ENCODE data around the gene ZNF141. TPM values are rescaled to one million over a fixed set of nuclear protein-coding genes. Genes with fewer than 3 reads are reported as not detected.

ZNF141 gene
- total and polyA plus RNA-seq, 12 donors: 5.5 to 45.9 (median 14.1) TPM

GRCh38 chr4:373062-373839 is 35.6 kb downstream of the ZNF141 start:
- H3K27ac ChIP-seq: no peak overlapping the region
- DNase-seq: no peak
- H3K4me3 ChIP-seq: peak overlapping the region in 1 of 4 donors; percentile 43
- H3K36me3 ChIP-seq (replicated peaks in 1 of 2): peaks cover 0 to 10% of the 10 kb centered on the region in 2 donors
- WGBS, 4 donors: 95 to 99% (median 97%) methylated on average over 7 of the region's 7 CpGs
- H3K27me3 ChIP-seq: no peaks in the 10 kb centered on the region
- intact Hi-C loops (cut with DNase I): loop anchor here in 1 of 2 donors (5.0 kb wide), 1 partner anchor 59 kb away; no protein-coding TSS in a partner anchor
- no peaks in the 10 kb centered on the region for H3K4me1 ChIP-seq (replicated peaks in 1 of 2)
- H3K9me3 ChIP-seq (replicated peaks in 1 of 3): peaks cover 18 to 97% (median 69%) of the 10 kb centered on the region in 3 donors
- TF ChIP-seq POLR2A (IDR thresholded peaks at IDR 0.05) (no peak), CTCF (IDR thresholded peaks at IDR 0.05) (no peak)

- Histone ChIP-seq H3K4me3 (peak overlapping the region in 1 of 4 donors; percentile 19), H3K9me3 (replicated peaks in 1 of 3) (peaks cover 18 to 99% (median 65%) of the 10 kb centered on the region in 3 donors), H3K27me3 (no peaks in the 10 kb centered on the region), H3K27ac (no peak overlapping the region), H3K36me3 (replicated peaks in 1 of 2) (peaks cover 0 to 10% of the 10 kb centered on the region in 2 donors), H3K4me1 (replicated peaks in 1 of 2) (no peaks in the 10 kb centered on the region)
- DNase-seq: no peak
- no peak for TF ChIP-seq POLR2A (IDR thresholded peaks at IDR 0.05)
- TF ChIP-seq CTCF (IDR thresholded peaks at IDR 0.05): no peak
- intact Hi-C loops (cut with DNase I): loop anchor here in 1 of 2 donors (5.0 kb wide), 1 partner anchor 58 kb away; no protein-coding TSS in a partner anchor
- 97 to 98% (median 98%) methylated on average over 6 of the region's 6 CpGs for WGBS, 4 donors
These were observed 36.9 kb downstream of the ZNF141 start for GRCh38 chr4:374298-375160.

- WGBS, 4 donors: 79 to 84% (median 81%) methylated on average over 10 of the region's 10 CpGs
These were observed 46.8 kb downstream of the ZNF141 start for GRCh38 chr4:384311-385010.

More at GRCh38 chr4:384311-385010, 46.8 kb downstream of the ZNF141 start:
- intact Hi-C loops (cut with DNase I): loop anchor here in 1 of 2 donors (5.0 kb wide), 1 partner anchor 58 kb away; no protein-coding TSS in a partner anchor
- Histone ChIP-seq H3K36me3 (replicated peaks in 1 of 2) (no peaks in the 10 kb centered on the region), H3K27ac (no peak overlapping the region), H3K27me3 (no peaks in the 10 kb centered on the region), H3K4me3 (peak overlapping the region in 1 of 4 donors; percentile 6), H3K9me3 (replicated peaks in 1 of 3) (peaks cover 2 to 68% (median 20%) of the 10 kb centered on the region in 3 donors), H3K4me1 (replicated peaks in 1 of 2) (no peaks in the 10 kb centered on the region)
- no peak for DNase-seq
- TF ChIP-seq POLR2A (IDR thresholded peaks at IDR 0.05) (no peak), CTCF (IDR thresholded peaks at IDR 0.05) (no peak)
